Neural crest cell (in vitro differentiated cells): ENCODE results near the gene ASRGL1. TPM values are rescaled to one million over a fixed set of nuclear protein-coding genes. Genes with fewer than 3 reads are reported as not detected.

ENCODE experiments used
- DNase-seq: peaks from one replicate; pipeline ENCODE4 v3.0.0; 2021; ENCODE audit warnings: low read depth, mixed read lengths, low spot score
- H3K27ac Mint-ChIP-seq: one replicate; pipeline ENCODE4 v1.8.0; 2021; ENCODE audit warnings: mild to moderate bottlenecking, mixed read lengths; ENCODE audit not compliant: unreplicated experiment
- H3K27me3 Mint-ChIP-seq: 2 replicates; pipeline ENCODE4 v1.8.0; 2021; ENCODE audit warnings: low read depth, mild to moderate bottlenecking, mixed read lengths
- H3K36me3 Mint-ChIP-seq: 2 replicates; pipeline ENCODE4 v1.8.0; 2021; ENCODE audit warnings: low read depth, mild to moderate bottlenecking, mixed read lengths
- H3K4me1 Mint-ChIP-seq: 2 replicates; pipeline ENCODE4 v1.8.0; 2021; ENCODE audit warnings: mixed read lengths
- H3K4me3 Mint-ChIP-seq: one replicate; pipeline ENCODE4 v1.8.0; 2021; ENCODE audit warnings: mild to moderate bottlenecking, mixed read lengths
- H3K9me3 Mint-ChIP-seq: 2 replicates; pipeline ENCODE4 v1.8.0; 2021; ENCODE audit warnings: mixed read lengths
- total RNA-seq: library from RNA; stranded (reverse); gene quantifications from 2 replicates; pipeline ENCODE4 v1.2.1, GENCODE V29; 2021
- TF ChIP-seq, protein P1 (sequence below): fragments of 200-600 bp; sonication (generic); conservative IDR thresholded peaks from 2 replicates; pipeline ENCODE4 v1.5.0; 2021; ENCODE audit warnings: antibody characterized with exemption, mild to moderate bottlenecking

Gene ASRGL1
- total RNA-seq, 1 donor from 2014 or later = 57.5 TPM

DNA sequence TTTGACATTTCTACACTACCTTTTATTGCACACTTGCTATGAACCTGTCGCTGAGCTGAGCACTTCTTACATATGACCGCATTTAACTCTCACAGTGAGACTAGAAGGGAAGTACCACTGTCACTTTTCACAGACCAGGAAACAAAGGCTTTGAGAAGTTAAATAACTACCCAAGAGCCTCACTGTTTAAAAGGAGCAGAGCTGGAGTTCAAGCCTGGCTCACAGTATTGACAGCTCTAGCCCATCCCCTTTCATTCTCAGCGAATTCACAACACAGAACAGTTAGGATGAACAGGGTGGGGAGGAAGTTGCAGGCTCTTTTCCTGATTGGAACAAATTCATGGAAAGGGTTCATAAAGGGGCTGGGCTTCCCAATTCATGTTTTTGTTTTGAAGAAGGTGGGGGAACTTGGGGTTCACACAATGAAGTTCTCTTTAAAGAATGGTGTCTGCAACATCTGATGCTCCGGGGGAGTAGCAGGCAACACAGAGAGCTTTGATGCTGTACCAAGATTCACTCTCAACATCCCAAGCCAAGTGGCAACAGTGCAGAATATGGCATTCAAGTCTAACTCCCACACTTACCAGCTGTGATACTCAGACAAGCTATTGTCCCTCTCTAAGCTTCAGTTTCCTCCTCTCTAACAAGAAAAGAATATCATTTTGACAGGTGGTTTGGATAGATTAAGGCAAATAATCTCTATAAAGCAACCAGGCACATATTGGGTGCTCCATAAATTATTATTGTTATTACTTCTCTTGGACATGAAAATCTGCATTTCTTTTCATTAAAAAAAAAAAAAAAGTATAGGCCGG lies 98.8 kb downstream of the ASRGL1 start:
- DNase-seq = no peak
- Mint-ChIP-seq H3K4me3 (no peak overlapping the region), H3K27ac (no peak overlapping the region), H3K36me3 (no peaks in the 10 kb centered on the region), H3K4me1 (peaks cover 21% of the 10 kb centered on the region), H3K27me3 (no peaks in the 10 kb centered on the region), H3K9me3 (no peaks in the 10 kb centered on the region)
- TF ChIP-seq, protein P1, sequence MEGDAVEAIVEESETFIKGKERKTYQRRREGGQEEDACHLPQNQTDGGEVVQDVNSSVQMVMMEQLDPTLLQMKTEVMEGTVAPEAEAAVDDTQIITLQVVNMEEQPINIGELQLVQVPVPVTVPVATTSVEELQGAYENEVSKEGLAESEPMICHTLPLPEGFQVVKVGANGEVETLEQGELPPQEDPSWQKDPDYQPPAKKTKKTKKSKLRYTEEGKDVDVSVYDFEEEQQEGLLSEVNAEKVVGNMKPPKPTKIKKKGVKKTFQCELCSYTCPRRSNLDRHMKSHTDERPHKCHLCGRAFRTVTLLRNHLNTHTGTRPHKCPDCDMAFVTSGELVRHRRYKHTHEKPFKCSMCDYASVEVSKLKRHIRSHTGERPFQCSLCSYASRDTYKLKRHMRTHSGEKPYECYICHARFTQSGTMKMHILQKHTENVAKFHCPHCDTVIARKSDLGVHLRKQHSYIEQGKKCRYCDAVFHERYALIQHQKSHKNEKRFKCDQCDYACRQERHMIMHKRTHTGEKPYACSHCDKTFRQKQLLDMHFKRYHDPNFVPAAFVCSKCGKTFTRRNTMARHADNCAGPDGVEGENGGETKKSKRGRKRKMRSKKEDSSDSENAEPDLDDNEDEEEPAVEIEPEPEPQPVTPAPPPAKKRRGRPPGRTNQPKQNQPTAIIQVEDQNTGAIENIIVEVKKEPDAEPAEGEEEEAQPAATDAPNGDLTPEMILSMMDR = no peak

DNA sequence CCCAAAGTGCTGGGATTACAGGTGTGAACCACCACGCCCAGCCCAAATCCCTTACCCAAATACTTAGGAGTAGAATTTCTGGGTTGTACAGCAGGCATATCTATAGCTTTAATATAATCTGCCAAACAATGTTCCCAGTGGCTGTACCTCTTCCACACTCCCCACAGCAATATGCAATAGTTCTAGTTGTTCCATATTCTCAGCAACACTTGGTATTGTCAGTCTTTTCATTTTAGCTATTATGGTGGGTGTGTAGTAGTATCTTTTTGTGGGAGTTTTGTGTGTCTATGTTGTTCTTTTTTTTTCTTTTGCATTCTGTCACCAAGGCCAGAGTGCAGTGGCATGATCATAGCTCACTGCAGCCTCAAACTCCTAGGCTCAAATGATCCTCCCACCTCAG lies 100.4 kb downstream of the ASRGL1 start:
- Mint-ChIP-seq H3K27me3 (no peaks in the 10 kb centered on the region), H3K36me3 (no peaks in the 10 kb centered on the region), H3K27ac (no peak overlapping the region), H3K4me3 (no peak overlapping the region), H3K9me3 (no peaks in the 10 kb centered on the region), H3K4me1 (peaks cover 21% of the 10 kb centered on the region)
- TF ChIP-seq, protein P1 = no peak
- DNase-seq = no peak

DNA sequence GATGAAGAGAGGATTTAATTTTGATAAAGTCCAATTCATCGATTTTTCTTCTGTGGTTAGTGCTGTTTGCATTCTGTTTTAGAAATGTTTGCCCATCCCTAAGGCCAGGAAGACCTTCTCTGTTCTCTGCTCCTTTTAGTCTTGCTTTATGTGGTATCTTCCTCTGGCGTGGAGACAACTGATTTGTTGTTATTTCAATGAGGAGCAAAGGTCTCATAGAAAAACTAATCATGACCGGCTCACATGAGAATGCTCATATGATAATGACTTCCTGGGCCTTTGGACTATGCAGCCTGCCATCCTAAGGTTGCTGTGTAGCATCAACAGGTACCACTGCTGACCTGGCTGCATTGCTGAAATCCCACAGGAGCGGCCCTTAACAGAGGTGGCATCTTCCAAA lies 101.4 kb downstream of the ASRGL1 start:
- H3K9me3 Mint-ChIP-seq = no peaks in the 10 kb centered on the region
- H3K27ac Mint-ChIP-seq = no peak overlapping the region
- no peak overlapping the region for H3K4me3 Mint-ChIP-seq
- H3K27me3 Mint-ChIP-seq = no peaks in the 10 kb centered on the region
- peaks cover 21% of the 10 kb centered on the region for H3K4me1 Mint-ChIP-seq
- TF ChIP-seq, protein P1 = no peak
- no peak for DNase-seq
- H3K36me3 Mint-ChIP-seq = no peaks in the 10 kb centered on the region

DNA sequence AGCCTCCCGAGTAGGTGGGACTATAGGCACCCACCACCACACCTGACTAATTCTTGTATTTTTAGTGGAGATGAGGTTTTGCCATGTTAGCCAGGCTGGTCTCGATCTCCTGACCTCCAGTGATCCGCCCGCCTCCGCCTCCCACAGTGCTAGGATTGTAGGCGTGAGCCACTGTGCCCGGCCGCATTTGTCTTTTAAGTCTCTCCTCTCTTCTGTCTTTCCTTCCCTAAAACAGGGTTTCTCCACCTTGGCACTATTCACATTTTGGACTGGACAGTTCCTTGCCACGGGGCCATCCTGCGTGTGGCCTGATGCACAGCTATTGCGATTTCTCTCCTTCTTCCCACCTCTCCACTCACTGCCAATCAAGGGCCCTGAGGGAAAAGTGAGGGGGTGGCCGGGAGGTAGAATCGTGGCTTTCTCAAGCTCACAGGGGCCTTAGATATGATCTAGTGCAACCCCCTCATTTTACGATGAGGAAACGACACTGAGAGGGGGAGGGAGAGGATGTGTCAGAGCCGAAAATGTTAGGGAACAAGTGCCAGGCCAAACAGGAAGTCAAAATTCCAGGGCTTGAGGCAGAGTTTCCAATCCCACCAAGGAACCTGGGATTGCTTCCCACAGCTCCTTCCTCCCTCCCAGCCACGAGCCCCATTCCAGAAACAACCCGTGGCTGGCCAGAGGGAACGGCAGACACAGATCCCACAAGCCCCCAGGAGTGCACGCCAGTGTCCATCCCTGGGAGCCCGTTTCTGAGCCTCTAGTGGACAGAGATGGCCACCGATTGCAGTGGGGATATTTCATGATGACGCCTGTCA lies 102.7 kb downstream of the ASRGL1 start:
- Mint-ChIP-seq H3K36me3 (no peaks in the 10 kb centered on the region), H3K9me3 (no peaks in the 10 kb centered on the region), H3K27ac (no peak overlapping the region), H3K4me1 (peaks cover 14% of the 10 kb centered on the region), H3K4me3 (no peak overlapping the region), H3K27me3 (no peaks in the 10 kb centered on the region)
- TF ChIP-seq, protein P1 = no peak
- DNase-seq = no peak

Other genes with a start within 250 kb of the ASRGL1 start
- 162 and 166 TPM in 2 replicates for gene INCENP, start 213.4 kb upstream of the ASRGL1 start, total RNA-seq
- not detected in 2 replicates for gene SCGB1D1, start 147.2 kb upstream of the ASRGL1 start, total RNA-seq
- gene SCGB2A1, start 128.8 kb upstream of the ASRGL1 start, total RNA-seq = not detected in 2 replicates
- gene SCGB1D2, start 95.2 kb upstream of the ASRGL1 start, total RNA-seq = not detected in 2 replicates
- not detected in 2 replicates for gene SCGB2A2, start 67.3 kb upstream of the ASRGL1 start, total RNA-seq
- not detected in 2 replicates for gene SCGB1D4, start 38.4 kb upstream of the ASRGL1 start, total RNA-seq
- gene SCGB1A1, start 81.6 kb downstream of the ASRGL1 start, total RNA-seq = not detected in 2 replicates
- gene AHNAK, start 209.4 kb downstream of the ASRGL1 start, total RNA-seq = 0.65 and 1.2 TPM in 2 replicates
- 2,024 and 2,072 TPM in 2 replicates for gene EEF1G, start 236.4 kb downstream of the ASRGL1 start, total RNA-seq